Measurements from ENCODE around the gene TRPM7. TPM values are rescaled to one million over a fixed set of nuclear protein-coding genes. Genes with fewer than 3 reads are reported as not detected.
"Not testable (repeated sequence)": the region's sequence is repeated elsewhere in the genome, so short reads cannot be mapped to it uniquely, and the experiment has no call there.

TRPM7 gene
- total and polyA plus RNA-seq, 8 donors: 4.0 to 92.8 (median 27.8) TPM

DNA sequence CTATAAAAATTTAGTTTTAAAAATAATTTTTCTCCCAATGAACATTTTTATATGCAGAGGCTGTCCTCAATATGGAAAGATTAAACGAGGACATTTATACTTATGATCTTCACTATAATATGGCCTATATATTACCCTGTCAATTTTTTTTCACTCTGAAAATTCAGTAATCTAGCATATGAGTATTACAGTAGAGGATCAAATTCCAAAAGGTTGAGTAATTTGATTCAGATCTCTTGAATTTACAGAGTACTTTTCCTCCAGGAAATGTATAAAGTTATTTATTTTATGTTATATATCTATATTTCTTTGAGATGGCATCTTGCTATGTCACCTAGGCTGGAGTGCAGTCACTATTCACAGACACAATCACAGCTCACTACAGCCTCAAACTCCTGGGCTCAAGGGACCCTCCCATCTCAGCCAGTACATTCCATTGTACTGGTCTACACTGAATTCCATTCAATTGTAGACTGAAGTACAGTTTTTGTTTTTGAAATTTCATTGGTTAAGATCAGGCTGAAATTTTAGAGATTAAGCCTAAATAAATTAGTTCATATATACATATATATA lies 16.3 kb upstream of the TRPM7 start:
- WGBS, 5 donors: 76 to 96% (median 88%) methylated on average over 1 of the region's 1 CpG
- peaks cover 0 to 2% (median 0%) of the 10 kb centered on the region in 4 donors for H3K4me1 ChIP-seq
- intact Hi-C loops (cut with DNase I; ENCODE audit: low total_unique reads): no loop called here
- H3K4me3 ChIP-seq: no peak overlapping the region
- H3K36me3 ChIP-seq: peaks cover 7 to 31% (median 30%) of the 10 kb centered on the region in 4 donors
- no peaks in the 10 kb centered on the region for H3K27me3 ChIP-seq
- H3K9me3 ChIP-seq: no peaks in the 10 kb centered on the region
- TF ChIP-seq POLR2AphosphoS5 (IDR thresholded peaks at IDR 0.05) (no peak), POLR2A (IDR thresholded peaks at IDR 0.05) (no peak), EP300 (IDR thresholded peaks at IDR 0.05) (no peak)
- TF ChIP-seq, protein P1, sequence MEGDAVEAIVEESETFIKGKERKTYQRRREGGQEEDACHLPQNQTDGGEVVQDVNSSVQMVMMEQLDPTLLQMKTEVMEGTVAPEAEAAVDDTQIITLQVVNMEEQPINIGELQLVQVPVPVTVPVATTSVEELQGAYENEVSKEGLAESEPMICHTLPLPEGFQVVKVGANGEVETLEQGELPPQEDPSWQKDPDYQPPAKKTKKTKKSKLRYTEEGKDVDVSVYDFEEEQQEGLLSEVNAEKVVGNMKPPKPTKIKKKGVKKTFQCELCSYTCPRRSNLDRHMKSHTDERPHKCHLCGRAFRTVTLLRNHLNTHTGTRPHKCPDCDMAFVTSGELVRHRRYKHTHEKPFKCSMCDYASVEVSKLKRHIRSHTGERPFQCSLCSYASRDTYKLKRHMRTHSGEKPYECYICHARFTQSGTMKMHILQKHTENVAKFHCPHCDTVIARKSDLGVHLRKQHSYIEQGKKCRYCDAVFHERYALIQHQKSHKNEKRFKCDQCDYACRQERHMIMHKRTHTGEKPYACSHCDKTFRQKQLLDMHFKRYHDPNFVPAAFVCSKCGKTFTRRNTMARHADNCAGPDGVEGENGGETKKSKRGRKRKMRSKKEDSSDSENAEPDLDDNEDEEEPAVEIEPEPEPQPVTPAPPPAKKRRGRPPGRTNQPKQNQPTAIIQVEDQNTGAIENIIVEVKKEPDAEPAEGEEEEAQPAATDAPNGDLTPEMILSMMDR (IDR thresholded peaks at IDR 0.05): no peak
- no peak overlapping the region for H3K27ac ChIP-seq
- no peak for DNase-seq

DNA sequence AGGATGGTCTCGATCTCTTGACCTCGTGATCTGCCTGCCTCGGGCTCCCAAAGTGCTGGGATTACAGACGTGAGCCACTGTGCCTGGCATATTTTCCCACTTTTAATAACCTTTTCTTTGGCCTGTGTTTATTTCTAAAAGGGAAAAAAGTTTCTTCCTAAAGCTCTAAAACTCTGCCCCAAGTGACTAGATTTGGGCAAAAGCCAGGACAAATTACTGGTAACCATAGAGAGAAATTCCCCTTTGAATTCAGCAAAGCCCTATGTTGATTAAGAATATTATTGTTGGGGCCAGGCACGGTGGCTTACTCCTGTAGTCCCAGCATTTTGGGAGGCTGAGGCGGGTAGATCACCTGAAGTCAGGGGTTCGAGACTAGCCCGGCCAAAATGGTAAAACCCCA lies 11.5 kb upstream of the TRPM7 start:
- no peaks in the 10 kb centered on the region for H3K9me3 ChIP-seq
- no peak overlapping the region for H3K4me3 ChIP-seq
- DNase-seq: peak in 1 of 2 donors; percentile 9
- TF ChIP-seq POLR2AphosphoS5 (IDR thresholded peaks at IDR 0.05): no peak
- TF ChIP-seq, protein P1 (IDR thresholded peaks at IDR 0.05): no peak
- TF ChIP-seq POLR2A (IDR thresholded peaks at IDR 0.05): no peak
- no peak for TF ChIP-seq EP300 (IDR thresholded peaks at IDR 0.05)
- no peak overlapping the region for H3K27ac ChIP-seq
- intact Hi-C loops (cut with DNase I; ENCODE audit: low total_unique reads): no loop called here
- H3K36me3 ChIP-seq: peaks cover 0 to 14% (median 0%) of the 10 kb centered on the region in 4 donors
- peaks cover 0 to 5% (median 2%) of the 10 kb centered on the region in 4 donors for H3K4me1 ChIP-seq
- WGBS, 5 donors: 76 to 89% (median 85%) methylated on average over 8 of the region's 8 CpGs
- no peaks in the 10 kb centered on the region for H3K27me3 ChIP-seq

DNA sequence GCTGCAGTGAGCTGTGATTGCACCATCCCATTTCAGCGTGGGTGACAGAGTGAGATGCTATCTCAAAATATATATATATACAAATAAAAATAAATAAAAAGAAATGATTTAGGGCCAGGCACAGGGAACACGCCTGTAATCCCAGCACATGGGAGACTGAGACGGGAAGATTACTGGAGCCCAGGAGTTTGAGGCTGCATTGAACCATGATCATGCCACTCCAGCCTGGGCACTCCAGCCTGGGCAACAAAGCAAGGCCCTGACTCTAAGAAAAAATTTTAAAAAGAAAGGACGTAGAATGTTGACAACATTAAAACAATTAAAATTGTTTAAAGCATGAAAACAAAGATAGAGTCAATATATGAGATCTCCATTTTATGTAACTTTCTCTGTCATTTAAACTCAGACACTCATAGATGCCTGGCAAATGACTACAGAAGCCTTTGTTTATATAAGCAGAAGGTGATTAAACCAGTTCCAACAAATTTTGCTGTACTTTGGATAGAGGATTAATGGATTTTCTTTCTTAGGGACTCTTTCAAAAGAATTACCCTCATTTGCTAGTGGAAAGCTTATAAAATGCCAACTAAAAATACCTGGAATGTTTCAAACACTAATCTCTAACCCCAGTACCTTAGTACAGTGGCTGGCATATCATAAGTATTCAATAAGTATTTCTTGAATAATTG lies 10.7 kb upstream of the TRPM7 start:
- intact Hi-C loops (cut with DNase I; ENCODE audit: low total_unique reads): no loop called here
- no peak overlapping the region for H3K27ac ChIP-seq
- H3K36me3 ChIP-seq: peaks cover 0 to 14% (median 0%) of the 10 kb centered on the region in 4 donors
- peaks cover 0 to 5% (median 2%) of the 10 kb centered on the region in 4 donors for H3K4me1 ChIP-seq
- no peak overlapping the region for H3K4me3 ChIP-seq
- 61 to 72% (median 70%) methylated on average over 4 of the region's 4 CpGs for WGBS, 5 donors
- DNase-seq: no peak
- H3K9me3 ChIP-seq: no peaks in the 10 kb centered on the region
- no peak for TF ChIP-seq POLR2A (IDR thresholded peaks at IDR 0.05)
- no peak for TF ChIP-seq POLR2AphosphoS5 (IDR thresholded peaks at IDR 0.05)
- no peak for TF ChIP-seq EP300 (IDR thresholded peaks at IDR 0.05)
- TF ChIP-seq, protein P1 (IDR thresholded peaks at IDR 0.05): no peak
- no peaks in the 10 kb centered on the region for H3K27me3 ChIP-seq

DNA sequence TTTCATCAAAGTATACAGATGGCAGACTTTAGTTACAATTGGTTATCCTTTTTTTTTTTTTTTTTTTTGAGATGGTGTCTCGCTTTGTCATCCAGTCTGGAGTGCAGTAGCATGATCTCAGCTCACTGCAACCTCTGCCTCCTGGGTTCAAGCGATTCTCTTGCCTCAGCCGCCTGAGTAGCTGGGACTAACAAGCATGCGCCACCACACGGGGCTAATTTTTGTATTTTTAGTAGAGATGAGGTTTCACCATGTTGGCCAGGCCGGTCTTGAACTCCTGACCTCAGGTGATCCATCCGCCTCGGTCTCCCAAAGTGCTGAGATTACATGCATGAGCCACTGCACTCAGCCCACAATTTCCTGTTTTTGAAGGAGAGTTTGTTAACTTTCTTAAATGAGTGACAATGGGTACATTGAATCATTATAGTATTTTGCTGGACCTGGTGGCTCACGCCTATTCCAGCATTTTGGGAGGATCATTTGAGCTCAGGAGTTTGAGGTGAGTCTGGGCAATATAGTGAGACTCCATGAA lies 8.1 kb upstream of the TRPM7 start:
- H3K27ac ChIP-seq; H3K27me3 ChIP-seq; H3K9me3 ChIP-seq; H3K36me3 ChIP-seq; intact Hi-C loops (cut with DNase I; ENCODE audit: low total_unique reads); H3K4me3 ChIP-seq; DNase-seq; H3K4me1 ChIP-seq: not testable (repeated sequence)
- 87 to 97% (median 95%) methylated on average over 9 of the region's 9 CpGs for WGBS, 5 donors

Data from stomach (tissue), 9 donors.